PFSK-1 (cell line): ENCODE results near the gene TOR1AIP2.

Experiments
- FOXP2 ChIP-seq: optimal IDR thresholded peaks from 2 replicates; pipeline ENCODE3; 2011; ENCODE audit warnings: borderline replicate concordance, control low read depth, inconsistent platforms; ENCODE audit not compliant: insufficient read depth; ENCODE audit errors: extremely low read length, extremely low read depth
- POLR2AphosphoS5 ChIP-seq: IDR thresholded peaks from 2 replicates; pipeline ENCODE4 v1.6.1; 2012; ENCODE audit warnings: low read depth, mild to moderate bottlenecking, control low read depth, low read length, moderate library complexity
- REST ChIP-seq, 2 experiments: IDR thresholded peaks; 2 replicates each; pipeline versions ENCODE4 v1.6.1 to v1.8.0; 2011 to 2012; ENCODE audit warnings: low read depth in 2 of 2, low read length in 2 of 2, control low read depth in 1 of 2, inconsistent platforms in 1 of 2, mild to moderate bottlenecking in 1 of 2, moderate library complexity in 1 of 2; ENCODE audit not compliant: insufficient read depth in 1 of 2
- SIN3A ChIP-seq: IDR thresholded peaks from 2 replicates; pipeline ENCODE4 v1.6.1; 2012; ENCODE audit warnings: mild to moderate bottlenecking, low read length, moderate library complexity, borderline replicate concordance; ENCODE audit not compliant: insufficient read depth
- TAF1 ChIP-seq: IDR thresholded peaks from 2 replicates; pipeline ENCODE4 v1.6.1; 2012; ENCODE audit warnings: low read length, control low read depth, borderline replicate concordance; ENCODE audit not compliant: insufficient read depth

The TOR1AIP2 gene

GRCh38 chr1:179856296-179856695 is 21.3 kb downstream of the TOR1AIP2 start:
- no peak for TF ChIP-seq SIN3A

- TF ChIP-seq TAF1 (no peak), REST (IDR thresholded peaks at IDR 0.05; ENCODE audit: insufficient read depth in 1 of 2, low read depth in 2 of 2, low read length in 2 of 2) (no peak)
Observed at GRCh38 chr1:179853102-179853501, 24.5 kb downstream of the TOR1AIP2 start.

- TF ChIP-seq TAF1: no peak
- TF ChIP-seq POLR2AphosphoS5: no peak
- TF ChIP-seq REST (IDR thresholded peaks at IDR 0.05; ENCODE audit: insufficient read depth in 1 of 2, low read depth in 2 of 2, low read length in 2 of 2): no peak
- TF ChIP-seq FOXP2: no peak
- no peak for TF ChIP-seq SIN3A
Observed at GRCh38 chr1:179848233-179848632, 29.4 kb downstream of the TOR1AIP2 start.

- TF ChIP-seq SIN3A (no peak), REST (IDR thresholded peaks at IDR 0.05; ENCODE audit: insufficient read depth in 1 of 2, low read depth in 2 of 2, low read length in 2 of 2) (no peak), POLR2AphosphoS5 (no peak)
Observed at GRCh38 chr1:179840107-179840506, 37.5 kb downstream of the TOR1AIP2 start.

GRCh38 chr1:179831852-179832699 is 45.5 kb downstream of the TOR1AIP2 start:
- TF ChIP-seq REST (IDR thresholded peaks at IDR 0.05; ENCODE audit: insufficient read depth in 1 of 2, low read depth in 2 of 2, low read length in 2 of 2) (no peak), TAF1 (no peak), SIN3A (no peak), FOXP2 (no peak), POLR2AphosphoS5 (no peak)
